OCI-LY1 (cell line): ENCODE measurements around the gene USP38.
"Not testable (repeated sequence)": the region's sequence is repeated elsewhere in the genome, so short reads cannot be mapped to it uniquely, and the experiment has no call there.

Experiments used
- H2AFZ ChIP-seq: fragments of 200-600 bp; sonication (generic), shearing (Covaris generic); 2 replicates; pipeline ENCODE4 v1.6.0; 2014; ENCODE audit warnings: antibody characterized with exemption, mild to moderate bottlenecking, low read length
- H3F3A ChIP-seq: fragments of 200-600 bp; sonication (generic), shearing (Covaris generic); 2 replicates; pipeline ENCODE4 v1.6.0; 2014; ENCODE audit warnings: mild to moderate bottlenecking, antibody characterized with exemption, low read length, moderate library complexity; ENCODE audit not compliant: insufficient read depth
- H3K27ac ChIP-seq: fragments of 200-600 bp; sonication (generic); 2 replicates; pipeline ENCODE4 v1.5.1; 2014; ENCODE audit warnings: low read length, mixed run types, mild to moderate bottlenecking, low read depth; ENCODE audit not compliant: poor library complexity, severe bottlenecking
- H3K27me3 ChIP-seq: fragments of 200-600 bp; sonication (generic); 2 replicates; pipeline ENCODE4 v1.6.0; 2014; ENCODE audit warnings: antibody characterized with exemption, mild to moderate bottlenecking, low read length, moderate library complexity; ENCODE audit not compliant: insufficient read depth
- H3K36me3 ChIP-seq: fragments of 200-600 bp; sonication (generic); 2 replicates; pipeline ENCODE4 v1.6.1; 2014; ENCODE audit warnings: mild to moderate bottlenecking, antibody characterized with exemption, low read length, moderate library complexity, mixed read lengths; ENCODE audit not compliant: insufficient read depth
- H3K4me1 ChIP-seq: fragments of 200-600 bp; sonication (generic); 2 replicates; pipeline ENCODE4 v1.5.1; 2014; ENCODE audit warnings: mild to moderate bottlenecking, low read length, moderate library complexity; ENCODE audit not compliant: insufficient read depth, severe bottlenecking
- H3K4me2 ChIP-seq: fragments of 200-600 bp; sonication (generic), shearing (Covaris generic); 2 replicates; pipeline ENCODE4 v1.6.1; 2014; ENCODE audit warnings: low read length
- H3K4me3 ChIP-seq: fragments of 200-600 bp; sonication (generic); 2 replicates; pipeline ENCODE4 v1.5.1; 2014; ENCODE audit warnings: low read length, low read depth, mild to moderate bottlenecking, mixed read lengths; ENCODE audit not compliant: poor library complexity, severe bottlenecking
- H3K79me2 ChIP-seq: fragments of 200-600 bp; shearing (Covaris generic); 2 replicates; pipeline ENCODE4 v1.6.1; 2016; ENCODE audit warnings: mixed run types, low read length, mixed read lengths; ENCODE audit not compliant: insufficient read depth
- H3K9ac ChIP-seq: fragments of 200-600 bp; sonication (generic), shearing (Covaris generic); 2 replicates; pipeline ENCODE4 v1.6.1; 2014; ENCODE audit warnings: mild to moderate bottlenecking, low read length, mixed read lengths
- H3K9me2 ChIP-seq: fragments of 200-600 bp; sonication (generic), shearing (Covaris generic); 2 replicates; pipeline ENCODE4 v1.6.1; 2014; ENCODE audit warnings: low read depth, mild to moderate bottlenecking, low read length, mixed read lengths
- H3K9me3 ChIP-seq: fragments of 200-600 bp; shearing (Covaris generic); 2 replicates; pipeline ENCODE4 v1.6.1; 2014; ENCODE audit warnings: low read length, mixed read lengths
- H4K20me1 ChIP-seq: fragments of 200-600 bp; sonication (generic), shearing (Covaris generic); 2 replicates; pipeline ENCODE4 v1.6.0; 2016; ENCODE audit warnings: mild to moderate bottlenecking, low read length; ENCODE audit not compliant: insufficient read depth
- CTCF ChIP-seq: fragments of 200-600 bp; sonication (generic), shearing (Covaris generic); IDR thresholded peaks from 2 replicates; pipeline ENCODE4 v1.5.1; 2017; ENCODE audit warnings: mild to moderate bottlenecking, antibody characterized with exemption, low read length, moderate library complexity, mixed read lengths
- EZH2 ChIP-seq: fragments of 200-600 bp; sonication (generic), shearing (Covaris generic); IDR thresholded peaks from 2 replicates; pipeline ENCODE4 v1.8.0; 2017; ENCODE audit warnings: borderline replicate concordance, mixed run types, mild to moderate bottlenecking, antibody characterized with exemption, low read length, moderate library complexity, mixed read lengths

USP38 gene

GRCh38 chr4:143257356-143257755, 72.6 kb downstream of the USP38 start:
- Histone ChIP-seq H3K9ac (no peak overlapping the region), H2AFZ (no peak overlapping the region), H3K4me3 (no peak overlapping the region), H3K9me3 (no peaks in the 10 kb centered on the region), H3K4me1 (no peaks in the 10 kb centered on the region), H3K9me2 (no peaks in the 10 kb centered on the region), H3K36me3 (no peaks in the 10 kb centered on the region), H3K4me2 (no peak overlapping the region), H3K27me3 (no peaks in the 10 kb centered on the region), H4K20me1 (no peaks in the 10 kb centered on the region), H3K27ac (no peak overlapping the region), H3K79me2 (no peaks in the 10 kb centered on the region), H3F3A (no peaks in the 10 kb centered on the region)
- no peak for TF ChIP-seq EZH2
- TF ChIP-seq CTCF = no peak

- Histone ChIP-seq H3K4me2 (no peak overlapping the region), H3K9ac (no peak overlapping the region), H3K9me2 (no peaks in the 10 kb centered on the region), H3K9me3 (no peaks in the 10 kb centered on the region), H3K79me2 (no peaks in the 10 kb centered on the region), H3K4me3 (no peak overlapping the region), H3K36me3 (no peaks in the 10 kb centered on the region), H3K27me3 (no peaks in the 10 kb centered on the region), H3F3A (no peaks in the 10 kb centered on the region), H3K4me1 (no peaks in the 10 kb centered on the region), H2AFZ (no peak overlapping the region), H3K27ac (no peak overlapping the region), H4K20me1 (no peaks in the 10 kb centered on the region)
- no peak for TF ChIP-seq EZH2
- TF ChIP-seq CTCF = no peak
Observed at GRCh38 chr4:143260750-143261149, 76.0 kb downstream of the USP38 start.

- Histone ChIP-seq H3K4me3 (no peak overlapping the region), H3K4me1 (no peaks in the 10 kb centered on the region), H3K79me2 (no peaks in the 10 kb centered on the region), H3K27ac (no peak overlapping the region), H3K36me3 (no peaks in the 10 kb centered on the region), H3F3A (no peaks in the 10 kb centered on the region), H3K4me2 (no peak overlapping the region), H3K9me2 (no peaks in the 10 kb centered on the region), H3K9ac (no peak overlapping the region), H2AFZ (no peak overlapping the region), H3K9me3 (no peaks in the 10 kb centered on the region), H4K20me1 (no peaks in the 10 kb centered on the region), H3K27me3 (no peaks in the 10 kb centered on the region)
- no peak for TF ChIP-seq EZH2
- no peak for TF ChIP-seq CTCF
Observed at GRCh38 chr4:143262838-143263237, 78.1 kb downstream of the USP38 start.

- not testable (repeated sequence) for H3K4me3 ChIP-seq, H2AFZ ChIP-seq, H3K79me2 ChIP-seq, H3K27ac ChIP-seq, H4K20me1 ChIP-seq, H3K9me3 ChIP-seq, H3K27me3 ChIP-seq, H3K9ac ChIP-seq, H3K36me3 ChIP-seq, H3K4me1 ChIP-seq, H3K9me2 ChIP-seq, H3F3A ChIP-seq, H3K4me2 ChIP-seq
Observed at GRCh38 chr4:143267690-143268089, 83.0 kb downstream of the USP38 start.
